ENCODE data around the gene MRPL28.
"Not testable (repeated sequence)": the region's sequence is repeated elsewhere in the genome, so short reads cannot be mapped to it uniquely, and the experiment has no call there.

MRPL28 gene

DNA sequence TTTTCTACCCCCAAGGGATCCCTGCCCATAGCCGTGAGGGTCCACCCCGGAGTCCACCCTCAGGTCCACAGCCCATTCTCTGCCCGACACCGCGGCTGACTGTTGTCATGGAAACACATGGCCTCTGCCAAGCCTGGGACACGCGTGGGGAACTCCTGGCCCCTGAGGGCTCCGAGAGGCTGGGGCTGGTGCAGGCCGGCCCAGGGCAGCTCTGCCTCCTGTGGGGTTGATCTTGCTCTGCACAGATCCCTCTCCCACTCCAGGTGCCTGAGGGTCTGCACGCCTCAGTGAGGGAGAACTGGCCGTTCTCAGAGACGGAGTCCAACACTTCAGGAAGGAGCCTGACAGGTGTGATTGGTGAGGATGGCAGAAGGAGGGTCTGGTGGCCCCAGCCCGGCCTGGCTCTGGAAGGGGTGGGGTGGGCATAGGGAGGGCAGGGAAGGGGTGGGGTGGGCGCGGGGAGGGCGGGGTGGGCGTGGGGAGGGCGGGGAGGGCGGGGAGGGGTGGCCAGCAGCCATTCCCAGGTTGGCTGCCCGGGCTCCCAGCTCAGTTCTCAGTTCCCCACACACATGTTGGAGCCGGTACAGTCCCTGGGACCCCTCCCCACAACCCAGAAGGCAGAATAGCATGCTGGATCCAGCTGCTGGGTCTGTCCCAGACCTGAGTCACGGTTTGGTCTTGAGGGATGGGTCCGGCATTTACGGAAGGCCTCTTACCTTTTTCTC lies 6.4 kb downstream of the MRPL28 start:
- H3K27ac ChIP-seq: no peak overlapping the region
- TF ChIP-seq, protein P1, sequence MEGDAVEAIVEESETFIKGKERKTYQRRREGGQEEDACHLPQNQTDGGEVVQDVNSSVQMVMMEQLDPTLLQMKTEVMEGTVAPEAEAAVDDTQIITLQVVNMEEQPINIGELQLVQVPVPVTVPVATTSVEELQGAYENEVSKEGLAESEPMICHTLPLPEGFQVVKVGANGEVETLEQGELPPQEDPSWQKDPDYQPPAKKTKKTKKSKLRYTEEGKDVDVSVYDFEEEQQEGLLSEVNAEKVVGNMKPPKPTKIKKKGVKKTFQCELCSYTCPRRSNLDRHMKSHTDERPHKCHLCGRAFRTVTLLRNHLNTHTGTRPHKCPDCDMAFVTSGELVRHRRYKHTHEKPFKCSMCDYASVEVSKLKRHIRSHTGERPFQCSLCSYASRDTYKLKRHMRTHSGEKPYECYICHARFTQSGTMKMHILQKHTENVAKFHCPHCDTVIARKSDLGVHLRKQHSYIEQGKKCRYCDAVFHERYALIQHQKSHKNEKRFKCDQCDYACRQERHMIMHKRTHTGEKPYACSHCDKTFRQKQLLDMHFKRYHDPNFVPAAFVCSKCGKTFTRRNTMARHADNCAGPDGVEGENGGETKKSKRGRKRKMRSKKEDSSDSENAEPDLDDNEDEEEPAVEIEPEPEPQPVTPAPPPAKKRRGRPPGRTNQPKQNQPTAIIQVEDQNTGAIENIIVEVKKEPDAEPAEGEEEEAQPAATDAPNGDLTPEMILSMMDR (conservative IDR thresholded peaks at IDR 0.05): no peak

DNA sequence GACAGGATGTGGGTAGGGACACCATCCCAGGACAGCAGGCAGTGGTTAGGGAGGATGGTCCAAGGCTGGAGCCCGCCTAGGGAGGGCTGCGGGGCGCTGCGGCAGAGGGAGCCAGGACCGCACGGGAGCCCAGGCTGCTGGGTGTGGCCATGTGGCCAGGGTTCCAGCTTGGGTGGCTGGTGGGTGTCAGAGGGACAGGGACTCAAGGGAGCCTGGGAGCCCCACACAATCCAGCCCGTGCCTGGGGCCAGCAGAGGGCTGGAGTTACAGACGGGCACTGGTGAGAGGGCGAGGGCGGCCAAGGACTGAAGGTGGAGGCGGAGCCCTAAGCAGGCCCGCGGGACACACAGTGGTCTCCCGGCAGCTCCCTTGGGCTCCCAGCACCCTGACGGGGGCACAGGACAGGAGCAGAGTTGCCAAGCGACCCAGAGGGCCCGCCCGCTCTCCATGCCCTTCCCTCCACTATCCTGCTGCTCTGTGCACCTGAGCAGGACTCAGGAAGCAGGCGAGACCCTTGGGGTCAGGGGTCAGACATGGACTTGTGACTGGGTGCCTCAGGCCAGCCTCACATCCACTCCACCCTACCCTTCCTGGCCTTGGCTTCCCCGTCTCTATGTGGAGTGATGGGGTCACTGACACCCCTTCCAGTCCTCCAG lies 7.1 kb downstream of the MRPL28 start:
- TF ChIP-seq, protein P1 (conservative IDR thresholded peaks at IDR 0.05): no peak
- no peak overlapping the region for H3K27ac ChIP-seq

DNA sequence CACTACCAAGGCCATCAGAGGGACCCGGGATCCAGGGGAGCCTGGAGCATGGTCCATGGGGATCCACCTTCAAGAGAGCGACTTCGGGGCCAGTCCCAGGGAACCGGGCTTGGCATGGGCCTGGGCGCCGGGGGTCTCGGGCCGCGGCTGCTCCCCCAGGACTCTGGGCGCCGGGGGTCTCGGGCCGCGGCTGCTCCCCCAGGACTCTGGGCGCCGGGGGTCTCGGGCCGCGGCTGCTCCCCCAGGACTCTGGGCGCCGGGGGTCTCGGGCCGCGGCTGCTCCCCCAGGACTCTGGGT lies 7.7 kb downstream of the MRPL28 start:
- not testable (repeated sequence) for H3K27ac ChIP-seq

DNA sequence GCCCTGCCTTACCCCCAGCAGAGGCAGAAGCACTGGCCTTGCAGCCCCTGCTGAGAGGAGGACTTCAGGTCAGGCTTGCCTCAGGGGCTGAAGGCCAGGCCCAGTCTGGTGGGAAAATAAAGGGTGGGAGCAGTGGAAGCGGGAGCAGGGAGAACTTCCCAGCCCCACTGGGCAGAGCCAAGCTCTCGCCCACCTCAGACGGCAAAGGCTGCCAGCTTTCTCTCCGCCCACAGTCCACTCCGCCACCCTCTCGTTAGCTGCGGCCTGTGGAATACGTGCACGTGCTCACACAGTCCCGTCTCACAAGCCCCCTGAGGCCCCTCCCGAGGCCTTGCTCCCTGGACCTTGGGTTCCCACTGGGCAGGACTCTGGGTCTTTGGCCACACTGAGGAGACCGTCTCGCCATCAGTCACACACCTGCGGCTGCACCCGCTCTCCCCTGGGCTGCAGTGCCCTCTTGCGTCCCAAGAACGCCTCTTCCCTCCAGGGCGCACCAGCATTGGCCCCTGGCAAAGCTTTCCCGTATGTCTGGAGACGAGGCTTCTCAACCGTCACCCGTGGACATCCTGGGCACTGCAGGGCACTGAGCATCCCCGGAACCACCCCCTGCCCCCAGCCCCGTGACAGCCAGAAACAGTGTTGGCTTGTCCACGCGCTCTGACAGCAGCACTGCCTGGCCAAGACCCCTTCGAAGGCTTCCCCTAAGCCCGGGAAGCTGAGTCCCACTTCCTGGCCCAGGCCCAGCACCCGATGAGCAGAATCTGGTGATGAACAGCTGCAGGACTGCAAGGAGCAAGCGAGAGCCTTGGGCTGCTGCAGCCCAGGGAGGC lies 8.3 kb downstream of the MRPL28 start:
- TF ChIP-seq, protein P1 (conservative IDR thresholded peaks at IDR 0.05): peak; percentile 84
- H3K27ac ChIP-seq: no peak overlapping the region

DNA sequence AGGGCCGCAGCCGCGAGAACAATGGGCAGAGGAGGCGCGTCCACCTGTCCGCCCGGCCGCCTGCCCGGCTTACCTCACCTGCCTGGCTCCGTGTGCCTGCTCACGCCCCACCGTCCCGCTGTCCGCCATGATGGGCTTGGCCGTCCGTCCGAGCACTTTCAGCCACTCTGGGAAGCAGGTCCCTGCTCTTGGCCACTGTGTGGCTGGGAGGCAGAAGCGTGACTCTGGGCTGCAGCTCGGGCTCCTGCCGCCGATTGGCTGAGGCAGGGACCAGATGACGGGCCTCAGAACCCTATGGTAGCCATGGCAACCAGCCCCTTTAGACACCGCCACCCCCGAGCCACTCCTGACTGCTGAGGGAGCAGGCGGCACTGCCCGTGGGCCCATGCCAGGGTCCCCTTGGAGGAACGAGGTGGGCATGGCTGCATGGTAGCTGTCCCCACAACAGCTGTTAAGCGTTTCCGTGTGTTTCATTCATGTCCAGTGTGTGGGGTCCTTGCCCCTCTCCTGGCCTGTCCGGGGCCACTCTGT lies 8.9 kb downstream of the MRPL28 start:
- no peak overlapping the region for H3K27ac ChIP-seq
- TF ChIP-seq, protein P1 (conservative IDR thresholded peaks at IDR 0.05): no peak

DNA sequence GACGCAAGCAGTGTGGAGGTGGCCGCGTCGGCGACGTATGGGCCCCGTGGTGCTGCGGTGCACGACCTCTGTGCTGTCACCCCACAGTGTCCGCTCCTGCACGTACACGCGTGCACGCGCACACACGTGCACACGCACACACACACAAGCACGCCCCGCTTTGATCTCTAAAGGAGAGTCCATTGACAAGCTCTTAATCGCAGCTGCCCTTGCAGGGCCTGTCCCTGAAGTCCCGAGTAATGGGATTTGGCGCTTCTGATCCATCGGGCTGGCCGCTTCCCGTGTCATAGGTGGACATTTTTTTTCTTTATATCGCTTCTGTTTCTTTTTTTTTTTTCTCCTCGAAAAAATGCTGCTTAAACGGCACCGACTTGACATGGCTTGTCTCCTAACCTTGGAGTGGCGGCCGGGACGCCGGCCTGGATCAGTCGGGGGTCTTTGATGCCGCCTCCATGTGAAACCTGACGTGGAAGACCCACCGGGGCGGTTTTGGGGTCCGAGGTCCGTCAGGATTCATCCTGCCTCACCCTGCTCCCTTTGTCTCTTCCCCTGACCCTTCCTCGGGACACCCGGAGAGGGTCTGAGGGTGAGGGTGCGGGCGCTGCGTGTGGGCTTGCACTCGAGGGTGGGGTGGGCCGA lies 9.5 kb downstream of the MRPL28 start:
- H3K27ac ChIP-seq: no peak overlapping the region
- TF ChIP-seq, protein P1 (conservative IDR thresholded peaks at IDR 0.05): no peak

DNA sequence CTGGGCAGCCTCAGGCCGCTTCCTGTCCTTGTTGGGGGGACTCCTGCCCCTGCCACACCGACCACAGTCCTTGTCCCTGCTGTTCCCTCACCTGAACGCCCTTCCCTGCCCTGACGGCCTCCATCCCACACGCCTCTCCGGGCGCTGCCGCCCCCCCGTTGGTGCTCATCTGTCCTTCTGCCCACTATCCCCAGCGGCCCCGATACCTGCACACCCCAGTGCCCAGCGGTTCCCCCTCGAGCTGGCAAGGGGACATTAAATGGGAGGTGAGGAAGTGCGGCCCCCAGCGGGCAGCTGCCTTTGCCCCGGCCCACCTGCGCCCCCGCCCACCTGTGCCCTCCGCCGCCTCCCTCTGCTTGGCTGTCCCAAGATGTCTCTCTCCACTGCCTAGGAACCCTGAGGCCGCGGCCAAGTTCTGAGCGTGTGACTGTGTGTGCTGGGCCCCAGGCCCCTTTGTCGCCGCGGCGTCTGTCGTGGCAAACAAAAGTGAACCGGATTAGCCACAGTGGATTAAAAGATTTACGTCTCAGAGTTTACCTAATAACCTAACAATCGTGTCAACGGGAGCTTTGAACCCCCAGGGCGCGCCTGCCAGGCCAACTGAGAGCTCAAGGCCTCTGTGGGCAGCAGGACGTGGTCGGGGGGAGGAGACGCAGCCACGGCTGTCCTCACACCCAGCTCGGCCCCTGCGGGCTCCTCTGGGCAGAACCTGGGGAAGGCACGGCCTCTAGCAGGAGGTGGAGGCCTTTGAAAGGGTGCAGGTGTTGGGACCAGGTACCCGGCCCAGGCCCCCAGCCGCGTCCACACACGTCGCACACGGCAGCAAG lies 10.3 kb downstream of the MRPL28 start:
- H3K27ac ChIP-seq: no peak overlapping the region
- TF ChIP-seq, protein P1 (conservative IDR thresholded peaks at IDR 0.05): no peak
